MM.1S (cell line): ENCODE data around the gene SLCO3A1.

ENCODE experiments used
- DNase-seq: peaks from one replicate; pipeline ENCODE4 v3.0.0-alpha.2; 2015
- H2AFZ ChIP-seq: fragments of 300-600 bp; sonication (generic); 2 replicates; pipeline ENCODE4 v1.6.0; 2016; ENCODE audit warnings: antibody characterized with exemption, low read length
- H3F3A ChIP-seq: fragments of 300-600 bp; sonication (generic); 2 replicates; pipeline ENCODE4 v1.6.1; 2016; ENCODE audit warnings: mild to moderate bottlenecking, antibody characterized with exemption, low read length, moderate library complexity, mixed read lengths; ENCODE audit not compliant: insufficient read depth
- H3K27ac ChIP-seq: fragments of 300-600 bp; sonication (generic); 2 replicates; pipeline ENCODE4 v1.5.1; 2016; ENCODE audit warnings: mild to moderate bottlenecking, low read length
- H3K27me3 ChIP-seq: fragments of 300-600 bp; sonication (generic); replicated peaks from 2 replicates; pipeline ENCODE4 v1.6.0; 2016; ENCODE audit warnings: low read length; ENCODE audit not compliant: insufficient read depth
- H3K36me3 ChIP-seq: fragments of 300-600 bp; sonication (generic); replicated peaks from 2 replicates; pipeline ENCODE4 v1.6.1; 2016; ENCODE audit warnings: mild to moderate bottlenecking, low read length, mixed read lengths; ENCODE audit not compliant: insufficient read depth
- H3K4me1 ChIP-seq: fragments of 300-600 bp; sonication (generic); 2 replicates; pipeline ENCODE4 v1.6.1; 2016; ENCODE audit warnings: low read length, mixed read lengths
- H3K4me2 ChIP-seq: fragments of 300-600 bp; sonication (generic); 2 replicates; pipeline ENCODE4 v1.6.0; 2016; ENCODE audit warnings: low read depth, low read length
- H3K4me3 ChIP-seq: fragments of 300-600 bp; sonication (generic); 2 replicates; pipeline ENCODE4 v1.5.1; 2016; ENCODE audit warnings: low read length, mixed read lengths
- H3K79me2 ChIP-seq: fragments of 300-600 bp; sonication (generic); 2 replicates; pipeline ENCODE4 v1.6.1; 2016; ENCODE audit warnings: mixed run types, low read length, mixed read lengths
- H3K9ac ChIP-seq: fragments of 300-600 bp; sonication (generic); 2 replicates; pipeline ENCODE4 v1.6.1; 2016; ENCODE audit warnings: low read length, mixed read lengths
- H3K9me2 ChIP-seq: fragments of 300-600 bp; sonication (generic); replicated peaks from 2 replicates; pipeline ENCODE4 v1.6.1; 2016; ENCODE audit warnings: mild to moderate bottlenecking, low read length, mixed read lengths; ENCODE audit not compliant: insufficient read depth
- H3K9me3 ChIP-seq: fragments of 300-600 bp; sonication (generic); replicated peaks from 2 replicates; pipeline ENCODE4 v1.6.1; 2016; ENCODE audit warnings: mild to moderate bottlenecking, low read length, mixed read lengths; ENCODE audit not compliant: insufficient read depth
- H4K20me1 ChIP-seq: fragments of 300-600 bp; sonication (generic); 2 replicates; pipeline ENCODE4 v1.6.1; 2016; ENCODE audit warnings: mild to moderate bottlenecking, low read length, moderate library complexity, mixed read lengths; ENCODE audit not compliant: insufficient read depth
- CTCF ChIP-seq: fragments of 300-600 bp; sonication (generic); IDR thresholded peaks from 2 replicates; pipeline ENCODE4 v1.5.1; 2016; ENCODE audit warnings: antibody characterized with exemption, low read length, mixed read lengths
- EZH2 ChIP-seq: fragments of 300-600 bp; sonication (generic); optimal IDR thresholded peaks from 2 replicates; pipeline ENCODE3; 2017; ENCODE audit warnings: low read depth, mild to moderate bottlenecking, antibody characterized with exemption, low read length, mixed read lengths
- EZH2phosphoT487 ChIP-seq: fragments of 300-600 bp; sonication (generic); IDR thresholded peaks from 2 replicates; pipeline ENCODE4 v1.6.1; 2018; ENCODE audit warnings: antibody characterized with exemption, low read length

The SLCO3A1 gene

GRCh38 chr15:91926908-91927270 is 73.4 kb downstream of the SLCO3A1 start:
- Histone ChIP-seq H4K20me1 (no peaks in the 10 kb centered on the region), H3K9me2 (no peaks in the 10 kb centered on the region), H3K79me2 (no peaks in the 10 kb centered on the region), H3F3A (no peaks in the 10 kb centered on the region; the same call in 1 of the 2 replicates), H3K36me3 (no peaks in the 10 kb centered on the region), H3K27me3 (no peaks in the 10 kb centered on the region), H3K9me3 (no peaks in the 10 kb centered on the region), H3K27ac (no peak overlapping the region), H3K4me3 (no peak overlapping the region), H3K4me1 (no peaks in the 10 kb centered on the region), H3K4me2 (no peak overlapping the region), H2AFZ (no peak overlapping the region), H3K9ac (no peak overlapping the region)
- no peak for DNase-seq
- TF ChIP-seq EZH2phosphoT487 (no peak), CTCF (no peak), EZH2 (no peak)

GRCh38 chr15:91927585-91927984 is 74.1 kb downstream of the SLCO3A1 start:
- no peak overlapping the region for H3K4me3 ChIP-seq
- H3K27ac ChIP-seq = no peak overlapping the region
- H3K9me2 ChIP-seq = no peaks in the 10 kb centered on the region
- H3K9me3 ChIP-seq = no peaks in the 10 kb centered on the region
- H3F3A ChIP-seq = no peaks in the 10 kb centered on the region; the same call in 1 of the 2 replicates
- H4K20me1 ChIP-seq = no peaks in the 10 kb centered on the region
- H3K4me2 ChIP-seq = no peak overlapping the region
- H2AFZ ChIP-seq = no peak overlapping the region
- no peaks in the 10 kb centered on the region for H3K79me2 ChIP-seq
- no peaks in the 10 kb centered on the region for H3K4me1 ChIP-seq
- TF ChIP-seq CTCF = no peak
- no peak for TF ChIP-seq EZH2phosphoT487
- no peak for TF ChIP-seq EZH2
- no peaks in the 10 kb centered on the region for H3K27me3 ChIP-seq
- DNase-seq = no peak
- no peak overlapping the region for H3K9ac ChIP-seq
- H3K36me3 ChIP-seq = no peaks in the 10 kb centered on the region

- Histone ChIP-seq H2AFZ (no peak overlapping the region), H3K9me2 (no peaks in the 10 kb centered on the region), H3F3A (no peaks in the 10 kb centered on the region; the same call in 1 of the 2 replicates), H3K79me2 (no peaks in the 10 kb centered on the region), H3K36me3 (no peaks in the 10 kb centered on the region), H3K9ac (no peak overlapping the region), H3K4me3 (no peak overlapping the region), H3K9me3 (no peaks in the 10 kb centered on the region), H4K20me1 (no peaks in the 10 kb centered on the region), H3K27me3 (no peaks in the 10 kb centered on the region), H3K4me2 (no peak overlapping the region), H3K4me1 (no peaks in the 10 kb centered on the region), H3K27ac (no peak overlapping the region)
- TF ChIP-seq CTCF (no peak), EZH2phosphoT487 (no peak), EZH2 (no peak)
- DNase-seq = no peak
Observed at GRCh38 chr15:91928675-91929074, 75.2 kb downstream of the SLCO3A1 start.
